DND-41 (cell line): ENCODE measurements around the gene GPR39.

ENCODE experiments used
- ATAC-seq: fragments of 200-7000 bp; cut with Tn5 transposase; 3 replicates; pipeline ENCODE4 v1.9.1; 2021; ENCODE audit warnings: low read depth; ENCODE audit not compliant: insufficient read depth
- DNase-seq: peaks from one replicate; pipeline ENCODE4 v3.0.0-alpha.2; 2020
- H2AFZ ChIP-seq: 2 replicates; pipeline ENCODE4 v1.6.0; 2012; ENCODE audit warnings: low read depth, low read length
- H3K27ac ChIP-seq: 2 replicates; pipeline ENCODE4 v1.5.1; 2012; ENCODE audit warnings: low read length, inconsistent platforms
- H3K27me3 ChIP-seq: fragments of 200-600 bp; sonication (generic); 2 replicates; pipeline ENCODE4 v1.6.0; 2012; ENCODE audit warnings: low read length, mild to moderate bottlenecking, inconsistent platforms; ENCODE audit not compliant: insufficient read depth, poor library complexity
- H3K36me3 ChIP-seq: 2 replicates; pipeline ENCODE4 v1.5.1; 2012; ENCODE audit warnings: low read length, inconsistent platforms; ENCODE audit not compliant: insufficient read depth
- H3K4me1 ChIP-seq: 2 replicates; pipeline ENCODE4 v1.5.1; 2012; ENCODE audit warnings: mild to moderate bottlenecking, low read length; ENCODE audit not compliant: insufficient read depth
- H3K4me2 ChIP-seq: 2 replicates; pipeline ENCODE4 v1.6.0; 2012; ENCODE audit warnings: mild to moderate bottlenecking, moderate library complexity, low read length, inconsistent platforms; ENCODE audit not compliant: insufficient read depth
- H3K4me3 ChIP-seq, 2 experiments: fragments of 200-600 bp in 1 of 2; shearing (Covaris generic) in 1 of 2; 2 replicates each; pipeline ENCODE4 v1.5.1; 2012 to 2016; ENCODE audit warnings: inconsistent platforms in 2 of 2, low read length in 2 of 2, mild to moderate bottlenecking in 2 of 2, low read depth in 1 of 2, moderate library complexity in 1 of 2
- H3K79me2 ChIP-seq: 2 replicates; pipeline ENCODE4 v1.6.0; 2012; ENCODE audit warnings: low read length, inconsistent platforms; ENCODE audit not compliant: insufficient read depth
- H3K9ac ChIP-seq: 2 replicates; pipeline ENCODE4 v1.6.0; 2012; ENCODE audit warnings: low read depth, mild to moderate bottlenecking, inconsistent platforms, low read length, moderate library complexity
- H3K9me3 ChIP-seq: 2 replicates; pipeline ENCODE4 v1.5.1; 2012; ENCODE audit warnings: low read length, moderate library complexity, mild to moderate bottlenecking, inconsistent platforms; ENCODE audit not compliant: insufficient read depth, severe bottlenecking
- H4K20me1 ChIP-seq: 2 replicates; pipeline ENCODE4 v1.6.0; 2012; ENCODE audit warnings: low read length; ENCODE audit not compliant: insufficient read depth
- EZH2 ChIP-seq: IDR thresholded peaks from 3 replicates; pipeline ENCODE4 v1.6.1; 2012; ENCODE audit warnings: borderline replicate concordance, low read depth, mild to moderate bottlenecking, moderate library complexity, low read length, inconsistent platforms; ENCODE audit not compliant: severe bottlenecking
- TF ChIP-seq, protein P1 (sequence below): IDR thresholded peaks from 2 replicates; pipeline ENCODE4 v1.5.1; 2012; ENCODE audit warnings: borderline replicate concordance, low read length, moderate library complexity, mild to moderate bottlenecking; ENCODE audit not compliant: poor library complexity, severe bottlenecking; ENCODE audit errors: extremely low read depth

The GPR39 gene

DNA sequence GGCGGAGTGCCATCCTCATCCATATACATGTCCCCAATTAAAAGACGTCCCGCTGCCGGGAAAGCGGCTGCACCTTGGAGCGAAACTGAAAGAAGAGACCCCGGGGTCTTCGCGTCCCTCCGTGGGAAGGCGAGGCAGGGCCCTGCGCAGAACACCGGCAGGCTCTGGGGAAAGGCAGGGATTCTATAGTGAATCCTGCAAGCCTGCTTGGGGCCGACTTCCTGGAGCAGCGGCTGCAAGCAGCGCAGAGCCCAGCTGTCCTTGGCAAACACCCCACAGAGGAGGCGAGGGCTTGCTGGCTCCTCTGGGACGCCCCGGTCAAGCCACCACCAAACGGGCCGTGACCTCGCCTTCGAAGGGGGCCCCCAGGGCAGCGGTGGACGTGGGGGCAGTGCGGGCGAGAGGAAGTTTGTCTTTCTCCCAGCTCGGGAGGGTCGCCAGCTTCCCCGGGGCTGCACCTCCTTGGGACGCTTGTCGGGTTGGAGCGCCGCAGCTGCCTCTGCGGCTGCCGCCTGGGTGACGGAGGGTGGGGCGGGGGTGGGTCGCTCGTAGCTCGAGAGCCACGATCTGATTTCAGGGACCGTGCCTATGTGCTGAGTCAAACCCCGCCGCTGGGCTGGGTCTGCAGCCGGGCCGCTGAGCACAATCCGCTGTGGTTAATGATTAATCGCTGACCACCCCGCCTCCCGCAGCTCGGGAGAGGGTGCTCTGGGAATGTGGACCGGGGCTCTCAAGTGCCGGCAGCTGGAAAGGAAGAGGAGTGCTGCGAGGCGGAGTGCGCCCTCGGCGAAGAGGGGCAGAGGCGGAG is 486 bp upstream of the GPR39 start:
- H3K4me2 ChIP-seq, result no peak overlapping the region
- H3K4me3 ChIP-seq, result no peak overlapping the region
- no peak for TF ChIP-seq EZH2
- TF ChIP-seq, protein P1, sequence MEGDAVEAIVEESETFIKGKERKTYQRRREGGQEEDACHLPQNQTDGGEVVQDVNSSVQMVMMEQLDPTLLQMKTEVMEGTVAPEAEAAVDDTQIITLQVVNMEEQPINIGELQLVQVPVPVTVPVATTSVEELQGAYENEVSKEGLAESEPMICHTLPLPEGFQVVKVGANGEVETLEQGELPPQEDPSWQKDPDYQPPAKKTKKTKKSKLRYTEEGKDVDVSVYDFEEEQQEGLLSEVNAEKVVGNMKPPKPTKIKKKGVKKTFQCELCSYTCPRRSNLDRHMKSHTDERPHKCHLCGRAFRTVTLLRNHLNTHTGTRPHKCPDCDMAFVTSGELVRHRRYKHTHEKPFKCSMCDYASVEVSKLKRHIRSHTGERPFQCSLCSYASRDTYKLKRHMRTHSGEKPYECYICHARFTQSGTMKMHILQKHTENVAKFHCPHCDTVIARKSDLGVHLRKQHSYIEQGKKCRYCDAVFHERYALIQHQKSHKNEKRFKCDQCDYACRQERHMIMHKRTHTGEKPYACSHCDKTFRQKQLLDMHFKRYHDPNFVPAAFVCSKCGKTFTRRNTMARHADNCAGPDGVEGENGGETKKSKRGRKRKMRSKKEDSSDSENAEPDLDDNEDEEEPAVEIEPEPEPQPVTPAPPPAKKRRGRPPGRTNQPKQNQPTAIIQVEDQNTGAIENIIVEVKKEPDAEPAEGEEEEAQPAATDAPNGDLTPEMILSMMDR, result no peak
- H3K27me3 ChIP-seq, result no peaks in the 10 kb centered on the region
- no peak overlapping the region for H3K27ac ChIP-seq
- DNase-seq (no peak), ATAC-seq (no peak)
- no peaks in the 10 kb centered on the region for H3K4me1 ChIP-seq
- no peak overlapping the region for H3K9ac ChIP-seq
- no peak overlapping the region for H2AFZ ChIP-seq
- H3K36me3 ChIP-seq, result no peaks in the 10 kb centered on the region
- no peaks in the 10 kb centered on the region for H3K79me2 ChIP-seq
- no peaks in the 10 kb centered on the region for H4K20me1 ChIP-seq
- H3K9me3 ChIP-seq, result no peaks in the 10 kb centered on the region

DNA sequence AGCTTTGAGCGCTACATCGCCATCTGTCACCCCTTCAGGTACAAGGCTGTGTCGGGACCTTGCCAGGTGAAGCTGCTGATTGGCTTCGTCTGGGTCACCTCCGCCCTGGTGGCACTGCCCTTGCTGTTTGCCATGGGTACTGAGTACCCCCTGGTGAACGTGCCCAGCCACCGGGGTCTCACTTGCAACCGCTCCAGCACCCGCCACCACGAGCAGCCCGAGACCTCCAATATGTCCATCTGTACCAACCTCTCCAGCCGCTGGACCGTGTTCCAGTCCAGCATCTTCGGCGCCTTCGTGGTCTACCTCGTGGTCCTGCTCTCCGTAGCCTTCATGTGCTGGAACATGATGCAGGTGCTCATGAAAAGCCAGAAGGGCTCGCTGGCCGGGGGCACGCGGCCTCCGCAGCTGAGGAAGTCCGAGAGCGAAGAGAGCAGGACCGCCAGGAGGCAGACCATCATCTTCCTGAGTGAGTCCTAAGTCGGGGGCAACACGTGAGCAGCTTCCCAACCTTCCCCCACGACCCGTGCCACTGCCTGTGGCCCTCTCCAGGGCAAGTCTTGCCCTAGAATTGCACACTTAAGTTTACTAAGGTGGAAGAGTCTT is 928 bp downstream of the GPR39 start:
- H3K4me1 ChIP-seq, result no peaks in the 10 kb centered on the region
- no peak overlapping the region for H3K27ac ChIP-seq
- H3K79me2 ChIP-seq, result no peaks in the 10 kb centered on the region
- no peaks in the 10 kb centered on the region for H4K20me1 ChIP-seq
- no peak overlapping the region for H3K4me2 ChIP-seq
- no peaks in the 10 kb centered on the region for H3K27me3 ChIP-seq
- no peaks in the 10 kb centered on the region for H3K9me3 ChIP-seq
- ATAC-seq (no peak), DNase-seq (no peak)
- H3K4me3 ChIP-seq, result no peak overlapping the region
- H3K9ac ChIP-seq, result no peak overlapping the region
- no peaks in the 10 kb centered on the region for H3K36me3 ChIP-seq
- H2AFZ ChIP-seq, result no peak overlapping the region
- TF ChIP-seq, protein P1, result no peak
- TF ChIP-seq EZH2, result no peak

DNA sequence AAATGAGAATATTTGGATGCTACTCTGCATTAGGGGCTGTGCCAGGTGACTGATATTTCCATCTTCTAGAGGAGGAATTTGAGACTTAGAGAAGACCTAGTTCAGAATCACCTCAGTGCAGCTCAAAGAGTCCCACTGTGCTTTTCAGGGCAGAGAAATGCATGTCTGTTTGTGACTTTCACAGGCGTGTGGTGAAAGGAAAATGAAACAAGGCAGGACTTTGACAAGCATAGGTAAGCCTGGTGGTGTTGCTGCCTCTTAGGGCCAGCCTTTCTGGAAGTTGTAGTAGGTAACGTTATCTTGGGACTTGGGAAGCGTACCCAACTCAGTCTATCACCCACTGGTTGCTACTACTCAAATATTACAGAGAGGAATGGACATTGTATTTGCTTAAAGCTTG is 2.6 kb downstream of the GPR39 start:
- TF ChIP-seq EZH2, result no peak
- TF ChIP-seq, protein P1, result no peak
- DNase-seq (no peak), ATAC-seq (no peak)
- Histone ChIP-seq H3K9me3 (no peaks in the 10 kb centered on the region), H3K27ac (no peak overlapping the region), H3K4me1 (no peaks in the 10 kb centered on the region), H2AFZ (no peak overlapping the region), H3K4me3 (no peak overlapping the region), H3K27me3 (no peaks in the 10 kb centered on the region), H3K9ac (no peak overlapping the region), H3K4me2 (no peak overlapping the region), H3K36me3 (no peaks in the 10 kb centered on the region), H3K79me2 (no peaks in the 10 kb centered on the region), H4K20me1 (no peaks in the 10 kb centered on the region)

DNA sequence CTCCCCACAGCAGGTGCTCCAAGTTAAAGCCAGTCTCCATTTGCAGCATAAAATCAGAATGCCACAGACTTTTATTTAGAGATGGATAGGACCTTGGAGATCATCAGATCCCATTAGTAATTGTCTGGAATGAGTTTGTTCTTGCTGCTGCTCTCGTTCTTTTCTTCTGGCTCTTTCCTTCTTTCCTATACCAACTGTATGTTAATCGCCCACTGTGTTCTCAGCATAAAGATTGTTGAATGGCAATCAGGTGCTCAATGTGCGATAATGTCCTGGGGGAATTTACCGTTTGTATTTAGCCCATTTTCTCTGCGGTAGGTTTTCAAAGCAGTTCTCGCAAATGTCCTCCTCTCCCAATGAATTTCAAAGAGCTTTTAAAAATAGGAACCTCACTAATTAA is 3.3 kb downstream of the GPR39 start:
- Histone ChIP-seq H3K9ac (no peak overlapping the region), H4K20me1 (no peaks in the 10 kb centered on the region), H3K27ac (no peak overlapping the region), H3K79me2 (no peaks in the 10 kb centered on the region), H3K4me3 (no peak overlapping the region), H3K27me3 (no peaks in the 10 kb centered on the region), H3K36me3 (no peaks in the 10 kb centered on the region), H3K9me3 (no peaks in the 10 kb centered on the region), H2AFZ (no peak overlapping the region), H3K4me2 (no peak overlapping the region), H3K4me1 (no peaks in the 10 kb centered on the region)
- no peak for ATAC-seq
- TF ChIP-seq EZH2, result no peak
- TF ChIP-seq, protein P1, result no peak
- DNase-seq, result no peak
